Hematopoietic multipotent progenitor cell (in vitro differentiated cells): ENCODE measurements around the gene FGFR3. TPM values are rescaled to one million over a fixed set of nuclear protein-coding genes. Genes with fewer than 3 reads are reported as not detected.

Experiments
- DNase-seq, 3 donors: peaks; one replicate each; pipeline ENCODE4 v3.0.0-alpha.2; 2011 to 2015; ENCODE audit warnings: low read depth in 2 of 3, low spot score in 2 of 3
- total RNA-seq: library from RNA; depleted of rRNA; stranded (reverse); fragments of >200 nt; gene quantifications from one replicate; pipeline ENCODE4 v1.2.3, GENCODE V29; 2012

FGFR3 gene
- total RNA-seq, 1 donor, result 0.54 TPM

DNA sequence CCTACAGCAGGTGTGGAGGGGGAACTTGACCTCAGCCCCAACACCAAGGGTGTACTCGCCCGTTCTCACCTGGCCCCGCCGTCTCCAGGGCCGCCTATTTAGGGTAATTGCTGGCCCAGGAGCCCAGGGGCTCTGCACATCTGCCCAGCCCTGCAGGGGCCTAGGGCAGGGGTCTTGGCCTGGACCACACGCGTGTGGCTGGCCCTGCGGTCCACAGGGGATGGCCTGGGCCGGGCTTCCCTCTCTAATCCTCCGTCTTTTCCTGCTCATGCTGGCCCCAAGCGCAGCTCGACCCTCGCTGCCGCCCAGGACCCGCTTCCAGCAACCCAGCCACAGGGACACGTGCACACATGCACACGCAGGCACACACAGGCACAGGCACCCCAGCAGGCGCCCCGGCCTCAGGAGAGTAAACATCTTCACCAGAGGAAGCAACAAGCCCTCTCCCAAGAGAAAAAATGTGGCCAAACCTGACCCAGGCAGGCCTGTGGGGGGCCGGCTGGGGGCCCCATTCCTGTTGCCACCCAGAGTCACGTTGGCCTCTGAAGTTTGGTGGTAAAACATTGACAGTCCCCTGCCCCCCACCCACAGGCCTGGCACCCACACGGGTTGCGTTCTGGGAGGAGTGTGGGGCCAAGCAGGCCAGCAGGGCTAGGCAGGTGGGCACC is 24.6 kb upstream of the FGFR3 start:
- no peak for DNase-seq

DNA sequence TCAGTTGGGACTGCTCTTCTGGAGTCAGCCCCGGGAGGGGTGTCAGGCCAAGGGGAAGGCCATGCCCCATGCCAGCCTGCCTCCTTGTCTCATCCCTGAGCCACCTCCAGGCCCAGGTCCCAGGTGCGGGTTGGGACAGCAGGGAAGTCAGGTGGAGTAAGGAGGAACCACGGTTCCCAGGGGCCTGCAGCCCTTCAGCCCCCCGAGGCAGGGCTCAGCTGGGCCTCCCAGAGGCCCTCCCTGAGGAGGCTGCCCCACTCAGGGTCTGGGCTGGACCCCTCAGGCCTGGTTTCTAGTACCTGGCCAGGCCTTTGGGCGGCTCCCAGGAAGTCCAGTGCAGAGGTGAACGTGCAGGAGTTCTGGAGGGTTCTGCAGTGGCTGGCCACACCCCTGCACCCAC is 23.4 kb upstream of the FGFR3 start:
- no peak for DNase-seq

DNA sequence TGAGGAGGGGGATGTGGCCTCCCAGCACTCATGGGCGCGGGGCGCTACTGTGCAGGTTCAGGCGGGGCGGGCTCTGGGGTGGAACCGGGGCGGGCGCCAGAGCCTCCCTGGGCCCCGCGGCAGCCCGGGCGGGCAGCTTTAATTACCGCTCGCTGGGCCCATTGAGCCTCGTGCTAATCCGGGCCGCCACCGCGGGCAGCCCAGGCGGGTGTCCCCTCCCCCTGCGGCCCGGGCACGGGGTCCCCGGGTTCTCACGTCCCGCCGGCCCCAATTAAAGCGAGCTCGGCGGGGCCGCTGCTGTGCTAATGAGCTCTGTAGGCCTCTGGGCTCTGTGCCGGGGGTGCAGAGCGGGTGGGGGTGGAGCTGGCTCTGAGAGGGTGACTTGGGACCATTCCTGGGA is 22.8 kb upstream of the FGFR3 start:
- no peak for DNase-seq

DNA sequence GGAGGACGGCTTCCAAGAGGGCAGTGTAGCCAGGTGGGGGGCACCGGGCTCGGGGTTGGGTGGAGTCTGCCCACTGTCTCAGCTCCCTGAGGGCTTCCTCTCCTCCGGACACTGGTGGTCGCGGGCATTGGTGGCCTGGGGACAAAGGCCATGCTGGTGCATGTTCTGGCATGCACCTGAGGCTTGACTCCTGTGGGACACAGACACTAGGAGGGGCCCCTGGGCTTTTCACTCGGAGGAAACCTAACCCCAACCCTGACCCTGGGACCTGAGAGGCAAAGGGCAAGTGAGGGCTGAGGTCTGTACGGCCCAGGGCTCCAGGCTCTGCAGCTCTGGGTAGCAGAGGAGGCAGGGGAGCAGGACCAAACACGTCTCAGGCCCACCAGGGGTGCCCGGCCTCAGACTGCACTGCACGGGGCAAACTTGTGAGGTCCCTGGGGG is 22.3 kb upstream of the FGFR3 start:
- DNase-seq, result no peak

DNA sequence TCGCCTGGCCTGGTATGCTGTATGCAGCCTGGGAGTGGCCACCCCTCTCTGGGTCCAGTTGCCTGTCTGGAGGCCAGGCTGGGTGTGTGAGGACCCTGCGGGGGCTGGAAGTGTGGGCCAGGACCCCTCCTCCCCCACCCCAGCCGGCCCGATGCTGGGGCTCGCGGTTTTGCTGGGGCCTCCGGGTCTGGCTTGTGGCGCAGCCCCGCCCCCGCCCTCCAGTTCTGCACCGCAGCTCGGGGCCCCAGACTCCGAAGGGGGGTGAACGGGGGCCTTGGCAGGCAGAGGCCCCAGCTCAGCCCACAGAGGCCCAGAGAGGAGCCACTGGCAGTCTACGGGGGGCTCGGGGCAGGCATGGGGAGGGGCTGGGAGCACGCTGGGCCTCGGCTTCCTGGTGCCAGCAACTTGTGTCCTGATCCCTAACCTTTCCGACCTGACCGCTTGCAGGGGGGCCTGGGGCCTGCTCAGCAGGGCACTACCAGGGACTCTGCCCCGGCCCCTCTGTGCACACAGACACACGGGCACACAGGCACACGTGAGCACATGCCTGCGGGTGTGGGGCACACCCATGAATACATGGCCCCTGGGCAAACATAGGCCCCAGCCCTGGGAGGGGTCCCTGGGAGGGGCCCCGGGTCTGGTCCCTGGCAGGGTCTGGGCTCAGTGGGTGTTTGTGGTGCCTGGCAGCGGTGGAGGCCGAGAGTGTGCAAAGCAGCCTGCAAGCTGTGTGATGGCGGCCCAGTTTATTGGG is 21.4 kb upstream of the FGFR3 start:
- peak in 2 of 3 donors; percentile 67 to 80 for DNase-seq

DNA sequence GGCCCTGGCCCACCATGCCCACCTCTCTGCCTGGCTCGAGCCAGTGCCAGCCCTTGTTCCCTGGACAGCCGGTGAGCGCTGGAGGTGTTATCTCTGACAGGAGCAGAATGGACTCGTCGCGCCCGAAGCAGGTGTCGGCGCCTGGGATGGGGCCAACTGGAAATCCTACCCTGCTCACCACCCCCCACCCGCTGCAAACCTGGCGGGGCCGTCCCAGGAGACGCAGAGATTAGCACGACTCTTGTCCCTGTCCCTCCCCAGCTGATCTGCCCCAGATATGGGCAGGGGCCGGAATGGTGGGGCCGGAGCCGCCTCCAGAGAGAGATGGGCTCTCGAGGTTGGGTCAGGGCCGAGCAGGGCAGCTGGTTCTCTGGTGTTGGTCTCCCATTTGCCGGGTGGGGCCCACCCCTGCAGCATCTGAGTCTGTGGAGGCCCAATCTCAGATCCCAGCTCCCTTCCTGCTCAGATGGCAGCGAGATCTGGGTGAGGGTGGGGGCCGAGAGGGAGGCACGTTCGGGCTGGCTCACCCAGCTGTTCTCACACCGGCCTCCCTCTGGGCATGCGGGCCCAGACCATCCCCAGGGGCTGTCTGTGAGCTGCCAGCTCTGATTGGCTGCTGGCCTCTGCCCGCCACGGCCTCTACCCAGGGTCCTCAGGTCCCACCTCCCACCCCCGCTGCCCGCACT is 20.1 kb upstream of the FGFR3 start:
- DNase-seq, result peak in 1 of 3 donors; percentile 47

DNA sequence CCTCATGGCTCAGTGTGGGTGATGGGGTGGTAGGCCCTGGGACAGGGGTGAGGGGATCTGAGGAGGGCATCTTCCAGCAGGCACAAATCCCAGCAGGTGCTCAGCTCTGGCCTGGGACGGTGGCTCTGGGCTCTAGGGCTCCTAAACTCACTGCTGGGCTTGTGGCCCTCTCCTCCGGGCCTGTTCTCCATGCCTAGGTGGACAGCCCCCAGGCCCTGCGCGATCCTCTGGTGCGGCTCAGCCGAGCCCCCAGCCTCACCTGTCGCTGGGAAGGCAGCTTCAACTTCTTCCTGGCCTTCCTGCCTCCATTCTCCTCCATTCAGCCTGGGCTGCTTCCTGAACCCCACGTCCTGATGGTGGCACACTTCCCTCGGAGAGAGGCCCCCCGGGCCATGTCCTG is 19.3 kb upstream of the FGFR3 start:
- no peak for DNase-seq

DNA sequence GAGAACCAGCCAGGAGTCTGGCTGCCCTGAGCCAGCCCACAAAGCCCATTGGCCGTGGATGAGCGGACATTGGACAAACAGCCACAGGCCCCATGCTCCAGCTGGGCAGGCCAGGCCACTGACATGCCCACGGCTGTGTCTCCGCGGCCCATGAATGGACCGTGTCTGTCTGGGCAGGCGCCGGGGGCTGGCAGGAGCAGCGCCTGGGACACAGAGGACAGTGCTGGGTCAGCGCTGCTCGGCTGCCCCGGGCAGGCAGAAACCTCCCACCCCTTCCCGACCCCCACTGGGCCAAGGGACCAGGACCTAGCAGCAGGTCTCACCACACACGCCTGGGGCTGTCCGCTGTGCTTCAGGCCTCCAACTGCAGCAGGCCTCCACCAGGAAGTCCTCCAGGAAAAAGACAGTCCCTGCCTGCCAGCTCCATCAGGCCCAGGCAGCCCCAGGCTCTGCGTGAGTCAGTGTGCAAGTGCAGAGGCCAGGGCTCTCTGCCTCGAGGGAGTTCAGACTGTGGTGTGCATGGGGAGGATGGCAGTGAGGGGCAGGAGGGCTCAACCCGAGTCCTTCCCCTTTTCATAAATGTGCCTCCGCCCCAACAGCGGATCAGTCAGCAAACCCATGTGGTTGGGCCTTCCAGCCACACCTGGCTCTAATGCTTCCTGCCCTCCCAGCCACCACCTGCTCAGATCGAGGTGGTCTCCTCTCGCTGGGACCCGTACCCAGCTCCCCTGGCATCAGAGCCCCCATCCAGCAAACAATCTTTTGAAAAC is 17.2 kb upstream of the FGFR3 start:
- peak in 2 of 3 donors; percentile 56 to 74 for DNase-seq

DNA sequence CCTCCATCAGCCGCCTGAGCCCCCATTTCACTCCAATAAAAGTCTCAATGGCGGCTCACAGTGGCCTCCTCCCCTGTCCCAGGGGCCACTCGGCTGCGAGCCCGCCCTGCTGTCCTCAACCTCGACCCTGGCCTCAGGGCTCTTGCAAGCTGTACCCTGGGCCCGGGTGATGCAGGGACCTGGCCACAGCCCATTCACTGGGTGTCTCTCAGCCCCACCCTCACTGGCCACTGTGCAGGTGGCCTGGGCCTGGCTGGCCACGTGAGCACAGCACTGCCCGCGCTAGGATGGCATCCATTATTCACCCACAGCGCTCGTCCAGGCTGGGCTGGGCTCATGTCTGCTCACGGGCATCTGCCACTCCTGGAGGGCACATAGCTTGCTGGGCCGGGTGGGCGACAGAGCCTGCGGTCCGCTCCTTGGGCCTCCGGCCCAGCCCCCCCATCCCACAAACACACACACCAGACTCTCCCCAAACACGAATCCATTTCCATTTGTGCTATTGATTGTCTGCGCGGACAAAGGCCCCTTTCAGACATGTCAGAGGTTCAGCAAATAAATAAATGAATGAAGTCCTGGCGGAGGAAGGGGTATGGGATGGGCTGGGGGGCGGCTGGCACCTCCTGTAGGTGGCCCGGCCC is 16.5 kb upstream of the FGFR3 start:
- DNase-seq, result no peak

DNA sequence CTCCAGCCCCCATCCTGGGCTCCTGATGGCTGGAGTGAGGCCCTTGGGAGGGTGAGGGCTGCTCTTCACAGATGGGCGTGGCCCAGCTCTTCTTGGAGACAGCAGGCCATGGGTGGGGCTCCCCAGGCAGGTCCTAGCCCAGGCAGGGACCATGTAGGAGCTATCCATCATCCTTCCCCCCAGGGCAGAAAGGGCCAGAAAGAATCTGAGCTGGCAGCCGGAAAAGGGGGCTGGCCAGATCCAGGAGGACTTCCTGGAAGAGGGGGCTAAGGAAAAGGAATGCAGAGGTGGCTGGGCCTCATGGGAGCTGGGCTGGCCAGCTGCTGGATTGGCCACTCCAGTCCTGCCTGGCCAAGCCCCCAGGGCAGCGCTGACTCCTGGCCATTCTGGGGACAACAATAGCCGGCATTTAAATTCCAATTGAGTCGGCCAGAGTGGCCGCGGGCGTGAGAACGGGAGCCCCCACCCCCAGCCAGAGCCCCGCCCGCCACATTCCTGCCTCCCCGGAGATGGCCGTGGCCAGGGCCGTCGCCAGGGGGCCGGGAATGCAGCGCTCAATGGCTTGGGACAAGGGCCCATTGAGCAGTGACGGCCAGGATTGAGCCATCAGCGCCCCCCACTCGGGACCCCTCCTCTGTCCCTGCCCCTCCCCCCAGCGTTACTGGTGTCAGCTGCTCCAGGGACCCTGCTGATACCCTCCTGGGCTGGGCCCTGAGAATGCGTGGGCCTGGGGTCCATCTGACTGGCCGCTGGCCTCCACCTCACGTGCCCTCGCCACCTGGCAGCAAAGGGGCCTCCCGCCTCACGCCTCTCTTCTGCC is 15.1 kb upstream of the FGFR3 start:
- DNase-seq, result no peak

DNA sequence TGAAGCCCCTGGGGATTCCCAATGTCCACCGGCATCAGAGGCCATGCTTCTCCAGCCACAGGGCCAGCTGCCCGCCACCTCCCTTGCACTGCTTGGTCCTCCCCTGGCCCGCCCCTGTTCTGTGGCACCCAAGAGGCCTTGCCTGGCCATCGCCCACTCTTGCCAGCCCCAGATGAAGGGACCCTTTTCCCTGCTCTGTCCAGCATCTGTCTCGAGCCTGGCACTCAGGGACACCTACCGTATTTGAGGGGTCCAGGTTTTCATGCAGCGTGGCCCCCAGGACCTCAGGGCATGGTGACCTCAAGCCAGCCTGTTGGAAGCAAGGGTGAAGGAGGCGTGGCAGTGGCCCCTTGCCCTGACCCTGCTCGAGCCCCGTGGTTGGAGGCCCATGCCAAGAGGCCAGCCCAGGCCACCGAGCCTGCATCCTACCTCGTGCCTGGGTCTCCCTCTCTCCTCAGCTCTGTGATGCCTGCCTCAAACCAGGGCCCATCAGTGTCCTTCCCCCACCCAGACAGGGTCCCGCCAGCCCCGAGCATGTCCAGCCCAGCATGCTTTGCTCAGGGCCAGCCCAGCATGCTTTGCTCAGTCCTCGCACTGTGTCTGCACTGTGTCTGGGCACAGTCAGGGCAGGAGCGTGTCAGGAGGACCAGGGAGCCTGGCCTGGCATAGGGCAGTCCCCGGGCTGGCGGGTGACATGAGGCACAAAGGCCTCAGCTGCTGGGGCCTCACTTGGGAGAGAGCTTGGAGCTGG is 14.3 kb upstream of the FGFR3 start:
- DNase-seq, result no peak

DNA sequence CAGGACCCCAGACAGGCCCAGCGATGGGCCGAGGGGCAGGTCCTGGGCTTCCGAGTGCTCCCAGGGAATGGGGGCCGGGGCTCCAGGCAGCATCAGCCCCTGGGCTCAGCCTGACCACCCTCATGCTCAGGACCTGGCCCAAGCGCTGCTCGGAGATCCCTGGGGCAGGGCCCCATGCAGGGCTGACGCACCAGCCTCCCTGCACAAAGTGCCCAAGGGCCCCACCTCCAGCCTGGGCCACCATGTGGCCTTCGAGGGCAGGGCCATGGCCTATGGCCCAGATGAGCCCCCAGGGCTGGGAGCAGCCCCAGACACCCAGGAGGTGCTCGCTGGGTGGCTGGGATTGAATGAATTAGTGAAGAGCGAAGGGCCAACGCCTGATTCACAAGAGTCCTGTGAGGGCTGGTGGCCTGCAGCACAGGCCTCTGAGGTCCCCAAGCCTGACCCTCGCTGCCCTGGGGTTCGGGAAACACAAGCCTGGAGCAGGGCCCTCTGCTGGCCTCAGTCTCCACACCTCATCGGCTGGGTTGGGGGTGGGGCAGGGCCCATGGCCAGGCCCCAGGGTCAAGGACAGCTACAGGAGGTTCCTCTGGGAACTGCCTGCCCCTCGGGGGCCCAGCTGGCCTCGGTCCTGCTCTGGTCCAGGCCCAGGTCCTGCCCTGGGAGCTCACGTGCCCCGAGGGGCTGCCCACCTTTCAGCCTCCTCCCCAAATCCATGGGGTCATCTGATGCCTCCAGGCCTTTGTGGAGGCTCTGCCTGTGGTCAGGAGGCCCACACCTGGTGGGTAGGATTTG is 13.3 kb upstream of the FGFR3 start:
- DNase-seq, result no peak

DNA sequence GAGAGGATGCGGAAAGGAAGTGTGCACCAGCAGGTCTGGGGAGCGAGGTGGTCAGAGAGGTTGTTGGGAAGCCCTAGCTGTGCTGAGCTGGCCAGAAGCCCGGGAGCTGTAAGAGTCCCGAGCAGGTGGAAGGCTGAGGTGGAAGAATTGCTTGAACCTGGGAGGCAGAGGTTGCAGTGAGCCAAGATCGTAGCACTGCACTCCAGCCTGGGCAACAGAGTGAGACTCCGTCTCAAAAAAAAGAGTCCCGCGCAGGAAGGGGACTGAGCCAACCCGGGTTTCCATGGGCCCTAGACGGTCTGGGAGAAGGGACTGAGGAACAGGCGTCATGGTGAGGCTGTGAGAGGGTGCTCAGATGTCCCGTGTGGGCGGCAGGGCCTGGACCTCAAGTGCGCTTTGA is 12.7 kb upstream of the FGFR3 start:
- DNase-seq, result no peak

DNA sequence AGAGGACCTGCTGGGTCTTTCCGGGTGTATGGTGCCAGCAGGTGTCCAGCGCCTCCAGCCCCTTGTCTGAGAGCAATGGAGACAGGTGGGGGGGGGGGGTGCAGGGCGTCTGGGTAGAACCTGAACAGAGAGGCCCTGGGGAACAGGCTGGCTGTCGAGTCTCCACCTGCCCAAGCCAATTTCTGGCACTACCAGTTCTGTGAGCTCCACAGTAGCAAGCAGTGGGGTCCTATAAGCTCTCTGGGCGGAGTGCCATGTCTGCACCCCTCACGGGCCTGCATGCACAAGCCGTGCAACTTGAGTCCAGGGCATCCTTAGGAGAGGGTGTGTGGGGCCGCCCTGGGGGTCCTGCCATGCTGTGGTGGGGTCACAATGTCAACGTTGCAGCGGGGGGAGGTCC is 10.1 kb upstream of the FGFR3 start:
- no peak for DNase-seq

DNA sequence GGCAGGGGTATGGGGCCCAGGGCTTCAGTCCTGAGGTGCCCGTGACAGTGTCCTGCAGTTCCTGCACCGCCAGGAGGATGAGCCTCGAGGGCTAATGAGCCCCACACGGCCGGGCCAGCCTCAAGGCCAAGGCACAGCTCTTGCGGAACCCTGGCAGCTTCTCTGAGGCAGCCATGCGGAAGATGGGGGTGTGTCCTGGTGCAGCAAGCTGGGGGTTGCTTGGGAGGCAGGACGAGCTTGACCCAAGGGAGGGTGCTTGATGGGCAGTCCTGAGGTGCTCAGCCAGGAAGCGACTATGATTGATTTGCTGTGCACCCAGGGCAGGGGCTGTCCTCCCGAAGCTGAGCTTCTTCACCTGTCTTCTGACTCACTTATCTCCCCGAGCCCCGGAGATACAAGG is 9.1 kb upstream of the FGFR3 start:
- DNase-seq, result no peak

DNA sequence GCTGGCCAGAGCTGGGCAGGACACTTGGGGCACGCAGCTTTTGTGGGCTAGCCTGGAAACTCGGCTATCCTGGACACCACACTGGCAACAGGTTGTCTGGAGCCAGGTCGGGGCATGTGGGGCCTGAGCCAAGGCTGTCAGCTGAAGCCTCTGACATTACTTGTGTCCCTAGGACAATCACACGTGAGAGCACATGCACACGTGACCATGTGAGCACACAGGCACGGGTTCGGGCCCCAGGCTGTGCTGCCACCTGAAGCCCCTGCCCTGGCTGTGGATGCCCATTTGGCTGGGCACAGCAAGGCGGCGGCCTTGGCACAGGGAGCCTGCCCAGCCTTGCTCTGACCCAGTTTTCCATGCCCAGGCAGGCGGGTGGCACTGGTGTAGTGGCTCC is 8.7 kb upstream of the FGFR3 start:
- no peak for DNase-seq

DNA sequence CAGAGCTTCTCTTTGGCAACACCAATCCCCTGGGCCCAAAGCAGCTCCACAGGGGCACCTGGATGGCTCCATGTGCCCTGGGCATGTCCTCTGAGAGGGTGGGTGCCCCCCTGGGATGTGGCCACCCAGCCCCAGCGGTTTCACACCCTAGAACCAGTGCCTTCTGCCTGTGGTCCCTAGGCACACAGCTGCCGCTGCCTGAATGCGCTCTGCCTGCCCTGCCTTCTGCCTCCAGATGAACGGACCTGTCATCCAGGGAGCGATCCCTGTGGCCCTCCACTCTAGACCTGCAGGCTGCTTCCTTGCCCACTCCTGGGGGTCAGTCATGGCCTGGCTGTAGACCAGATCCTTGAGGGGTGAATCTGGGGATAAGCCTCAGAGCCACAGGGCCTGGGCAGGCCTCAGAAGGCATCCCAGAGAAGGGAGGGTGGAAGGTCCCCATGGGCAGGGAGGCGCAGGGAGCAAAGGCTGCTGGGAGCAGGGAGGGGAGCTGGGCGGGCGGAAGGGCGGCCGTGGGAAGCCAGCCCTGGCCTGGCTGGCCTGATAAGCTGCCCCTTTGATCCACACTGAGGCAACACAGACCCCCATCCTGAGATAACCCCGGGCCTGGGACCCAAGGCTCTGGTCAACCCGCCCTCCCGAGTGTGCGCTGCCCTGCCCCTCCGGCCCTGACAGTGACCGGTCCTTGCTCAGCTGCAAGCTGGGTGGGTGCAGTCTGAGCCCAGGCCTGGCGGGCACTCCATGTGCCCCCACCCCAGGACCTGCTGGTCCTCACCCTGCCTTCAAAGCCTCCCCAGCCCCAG is 8.1 kb upstream of the FGFR3 start:
- DNase-seq, result no peak
